SJSA1 (cell line): ENCODE data around the gene LIPK. TPM values are rescaled to one million over a fixed set of nuclear protein-coding genes. Genes with fewer than 3 reads are reported as not detected.

Experiments used
- total RNA-seq: library from RNA; depleted of rRNA; stranded (reverse); fragments of >200 nt; shearing (Covaris generic); gene quantifications from 2 replicates; pipeline ENCODE4 v1.2.3, GENCODE V29; 2014; rRNA removed

Gene LIPK
- total RNA-seq, 1 experiment from 2014 or later = not detected

Other genes starting within 250 kb of the LIPK start
- not detected in 2 replicates for gene RNLS, start 122.9 kb upstream of the LIPK start, total RNA-seq
- not detected in 2 replicates for gene LIPJ, start 119.5 kb upstream of the LIPK start, total RNA-seq
- gene LIPF, start 41.8 kb upstream of the LIPK start, total RNA-seq = not detected in 2 replicates
- not detected in 2 replicates for gene LIPN, start 53.8 kb downstream of the LIPK start, total RNA-seq
- not detected in 2 replicates for gene LIPM, start 96.5 kb downstream of the LIPK start, total RNA-seq
- not detected in 2 replicates for gene ANKRD22, start 145.6 kb downstream of the LIPK start, total RNA-seq
- gene STAMBPL1, start 174.0 kb downstream of the LIPK start, total RNA-seq = 12.9 and 17.1 TPM in 2 replicates
- 1,885 and 2,012 TPM in 2 replicates for gene ACTA2, start 246.5 kb downstream of the LIPK start, total RNA-seq